ENCODE measurements around the gene STRA6. TPM values are rescaled to one million over a fixed set of nuclear protein-coding genes. Genes with fewer than 3 reads are reported as not detected.
A peak's percentile ranks its signal among the peaks of the same experiment; 100 is the strongest.

STRA6 gene
- polyA plus RNA-seq, 2 of the 4 experiments (the other 2 are of a cell fraction) = 35.0 to 70.2 TPM

DNA sequence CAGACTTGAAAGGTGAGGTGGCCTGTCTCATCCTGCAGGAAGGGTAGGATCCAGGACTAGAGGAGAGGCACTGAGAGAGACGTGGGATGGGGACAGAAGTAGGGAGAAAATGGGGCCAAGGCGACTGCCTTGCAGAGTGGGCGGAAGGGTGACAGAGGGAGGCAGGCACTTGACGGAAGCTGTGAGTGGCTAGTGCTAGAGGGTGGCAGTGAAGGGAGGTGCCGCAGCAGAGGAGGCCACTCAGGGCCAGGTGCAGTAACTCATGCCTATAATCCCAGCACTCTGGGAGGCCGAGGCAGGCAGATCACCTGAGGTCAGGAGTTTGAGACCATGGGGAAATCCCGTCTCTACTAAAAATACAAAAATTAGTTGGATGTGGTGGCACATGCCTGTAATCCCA is 40.8 kb upstream of the STRA6 start:
- CTCF ChIA-PET = interaction anchor here (1.0 kb wide), 1 partner anchor 79 kb away, joined by 3 read pairs; no protein-coding TSS in a partner anchor
- Histone ChIP-seq H3K27ac (peak overlapping the region; percentile 79 to 85; a peak in 5 of 6 replicates), H3K4me1 (peaks cover 51% of the 10 kb centered on the region), H3K4me3 (no peak overlapping the region), H3K9me3 (no peaks in the 10 kb centered on the region), H3K4me2 (no peak overlapping the region; the same call in 2 of the 3 replicates)
- FAIRE-seq (no peak), DNase-seq (ENCODE audit: low read depth in 1 of 2, low spot score in 1 of 2) (no peak), ATAC-seq (no peak)
- POLR2A ChIA-PET = no interaction called here
- 77% methylated on average over 7 of the region's 7 CpGs for WGBS (ENCODE audit: missing lambda C conversion rate)
- no peak for TF ChIP-seq POLR2A (IDR thresholded peaks at IDR 0.05; ENCODE audit: low read length)
- TF ChIP-seq SREBF2 (IDR thresholded peaks at IDR 0.05) = no peak
- TF ChIP-seq, protein P1, sequence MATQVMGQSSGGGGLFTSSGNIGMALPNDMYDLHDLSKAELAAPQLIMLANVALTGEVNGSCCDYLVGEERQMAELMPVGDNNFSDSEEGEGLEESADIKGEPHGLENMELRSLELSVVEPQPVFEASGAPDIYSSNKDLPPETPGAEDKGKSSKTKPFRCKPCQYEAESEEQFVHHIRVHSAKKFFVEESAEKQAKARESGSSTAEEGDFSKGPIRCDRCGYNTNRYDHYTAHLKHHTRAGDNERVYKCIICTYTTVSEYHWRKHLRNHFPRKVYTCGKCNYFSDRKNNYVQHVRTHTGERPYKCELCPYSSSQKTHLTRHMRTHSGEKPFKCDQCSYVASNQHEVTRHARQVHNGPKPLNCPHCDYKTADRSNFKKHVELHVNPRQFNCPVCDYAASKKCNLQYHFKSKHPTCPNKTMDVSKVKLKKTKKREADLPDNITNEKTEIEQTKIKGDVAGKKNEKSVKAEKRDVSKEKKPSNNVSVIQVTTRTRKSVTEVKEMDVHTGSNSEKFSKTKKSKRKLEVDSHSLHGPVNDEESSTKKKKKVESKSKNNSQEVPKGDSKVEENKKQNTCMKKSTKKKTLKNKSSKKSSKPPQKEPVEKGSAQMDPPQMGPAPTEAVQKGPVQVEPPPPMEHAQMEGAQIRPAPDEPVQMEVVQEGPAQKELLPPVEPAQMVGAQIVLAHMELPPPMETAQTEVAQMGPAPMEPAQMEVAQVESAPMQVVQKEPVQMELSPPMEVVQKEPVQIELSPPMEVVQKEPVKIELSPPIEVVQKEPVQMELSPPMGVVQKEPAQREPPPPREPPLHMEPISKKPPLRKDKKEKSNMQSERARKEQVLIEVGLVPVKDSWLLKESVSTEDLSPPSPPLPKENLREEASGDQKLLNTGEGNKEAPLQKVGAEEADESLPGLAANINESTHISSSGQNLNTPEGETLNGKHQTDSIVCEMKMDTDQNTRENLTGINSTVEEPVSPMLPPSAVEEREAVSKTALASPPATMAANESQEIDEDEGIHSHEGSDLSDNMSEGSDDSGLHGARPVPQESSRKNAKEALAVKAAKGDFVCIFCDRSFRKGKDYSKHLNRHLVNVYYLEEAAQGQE (IDR thresholded peaks at IDR 0.05) = no peak
- TF ChIP-seq EP300 (IDR thresholded peaks at IDR 0.05) = no peak
- TF ChIP-seq PHF8 (IDR thresholded peaks at IDR 0.05; ENCODE audit: borderline replicate concordance, low read depth) = no peak
- no peak for TF ChIP-seq EHF (CRISPR knock-in tag; IDR thresholded peaks at IDR 0.05)
- TF ChIP-seq, protein P2, sequence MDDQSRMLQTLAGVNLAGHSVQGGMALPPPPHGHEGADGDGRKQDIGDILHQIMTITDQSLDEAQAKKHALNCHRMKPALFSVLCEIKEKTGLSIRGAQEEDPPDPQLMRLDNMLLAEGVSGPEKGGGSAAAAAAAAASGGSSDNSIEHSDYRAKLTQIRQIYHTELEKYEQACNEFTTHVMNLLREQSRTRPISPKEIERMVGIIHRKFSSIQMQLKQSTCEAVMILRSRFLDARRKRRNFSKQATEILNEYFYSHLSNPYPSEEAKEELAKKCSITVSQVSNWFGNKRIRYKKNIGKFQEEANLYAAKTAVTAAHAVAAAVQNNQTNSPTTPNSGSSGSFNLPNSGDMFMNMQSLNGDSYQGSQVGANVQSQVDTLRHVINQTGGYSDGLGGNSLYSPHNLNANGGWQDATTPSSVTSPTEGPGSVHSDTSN (IDR thresholded peaks at IDR 0.05) = no peak
- TF ChIP-seq MAFK (IDR thresholded peaks at IDR 0.05; ENCODE audit: partially characterized antibody) = no peak

DNA sequence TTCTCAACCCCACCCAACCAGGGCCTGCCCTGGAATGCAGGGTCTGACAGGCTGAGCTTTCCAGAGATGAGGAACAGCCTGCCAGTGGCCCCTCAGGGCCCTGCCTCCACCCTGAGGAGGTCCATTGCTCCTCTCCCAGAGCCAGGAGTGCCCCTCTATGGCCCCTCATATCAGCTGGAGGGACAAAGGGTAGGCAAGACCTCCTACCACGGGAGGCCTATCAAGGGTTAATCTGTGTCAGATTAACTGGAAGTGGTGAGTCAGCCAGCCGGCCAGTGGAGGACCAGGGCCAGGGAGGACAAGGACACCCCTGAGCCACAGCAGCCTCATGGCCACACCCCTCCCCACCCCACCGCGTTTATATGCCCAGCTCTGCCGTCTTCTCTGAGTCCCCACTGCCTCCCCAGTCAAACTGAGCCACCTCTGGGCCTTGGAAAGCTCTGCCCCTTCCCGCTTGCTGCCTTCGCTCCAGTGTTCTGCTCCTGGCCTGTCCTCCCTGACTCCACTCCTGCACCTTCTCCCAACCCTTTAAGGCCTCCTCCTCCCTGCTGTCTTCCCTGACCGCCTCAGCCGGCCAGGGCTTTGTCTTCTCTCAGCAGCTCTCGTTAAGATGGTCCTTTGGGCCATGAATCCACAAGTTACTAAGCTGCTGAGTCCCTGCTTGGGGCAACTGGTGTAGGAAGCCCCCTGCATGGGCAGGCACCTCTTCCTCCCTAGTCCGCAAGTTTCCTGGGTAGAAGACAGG is 40.0 kb upstream of the STRA6 start:
- DNase-seq (ENCODE audit: low read depth in 1 of 2, low spot score in 1 of 2) = peak; percentile 41 to 43
- ATAC-seq = peak in 1 of 2 experiments; percentile 9; a peak in 1 of 6 replicates
- ChIA-PET CTCF (interaction anchor here (0.6 to 1.6 kb wide), 4 partner anchors 60 to 216 kb away, joined by 3 to 4 read pairs (median 3); no protein-coding TSS in a partner anchor), POLR2A (no interaction called here)
- peak overlapping the region; percentile 61 for H3K4me2 ChIP-seq
- H3K4me1 ChIP-seq = peaks cover 51% of the 10 kb centered on the region
- H3K9me3 ChIP-seq = no peaks in the 10 kb centered on the region
- H3K27ac ChIP-seq = peak overlapping the region; percentile 79 to 85
- TF ChIP-seq FOSL2 (IDR thresholded peaks at IDR 0.05) (no peak), FOSL2 (CRISPR knock-in tag; IDR thresholded peaks at IDR 0.05) (peak; percentile 39), ZFP36 (IDR thresholded peaks at IDR 0.05; ENCODE audit: borderline replicate concordance, partially characterized antibody) (peak; percentile 44), NR3C1 (IDR thresholded peaks at IDR 0.05) (no peak), NPAS2 (CRISPR knock-in tag; IDR thresholded peaks at IDR 0.05; ENCODE audit: borderline replicate concordance) (no peak), POLR2A (IDR thresholded peaks at IDR 0.05; ENCODE audit: low read length) (no peak)
- 50% methylated on average over 7 of the region's 11 CpGs for WGBS (ENCODE audit: missing lambda C conversion rate)
- no peak overlapping the region for H3K4me3 ChIP-seq
- FAIRE-seq = no peak

DNA sequence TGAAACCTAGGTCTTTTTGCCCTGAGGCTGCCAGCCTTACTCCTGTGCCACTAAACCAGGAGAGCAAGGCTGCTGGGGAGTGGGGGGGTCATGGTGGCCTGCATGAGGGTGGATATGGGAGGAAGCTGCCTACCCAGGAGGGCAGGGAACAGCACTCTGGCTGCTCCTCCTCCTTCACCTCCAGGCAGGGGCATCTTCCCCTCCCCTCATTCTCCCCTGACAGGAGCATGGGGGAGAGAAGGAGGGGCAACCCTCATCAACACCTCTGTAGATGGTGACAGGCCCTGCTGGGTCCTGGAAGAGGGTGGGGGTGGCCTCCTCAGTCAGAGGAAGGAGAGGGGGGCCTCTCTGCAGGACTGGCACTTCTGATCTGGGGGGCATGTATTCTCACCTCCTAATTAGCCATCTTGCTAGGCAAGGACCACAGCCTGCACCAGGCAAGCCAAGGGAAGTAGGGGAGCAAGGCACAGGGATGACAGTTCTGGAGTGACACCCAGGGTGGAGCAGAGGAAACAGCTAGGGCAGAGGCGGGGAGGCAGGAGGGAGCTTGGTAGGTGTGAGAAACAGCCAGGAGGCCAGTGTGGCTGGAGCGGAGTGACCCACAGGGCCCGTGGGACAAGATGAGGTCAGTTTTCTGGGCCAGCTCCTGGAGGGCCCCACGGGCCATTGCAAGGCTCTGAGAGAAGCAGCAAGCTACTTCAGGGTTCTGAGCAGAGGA is 38.5 kb upstream of the STRA6 start:
- ATAC-seq (no peak), FAIRE-seq (no peak), DNase-seq (ENCODE audit: low read depth in 1 of 2, low spot score in 1 of 2) (no peak)
- Histone ChIP-seq H3K4me1 (peaks cover 51% of the 10 kb centered on the region), H3K4me2 (peak overlapping the region; percentile 69), H3K4me3 (no peak overlapping the region), H3K9me3 (no peaks in the 10 kb centered on the region), H3K27ac (peak overlapping the region; percentile 79 to 85)
- WGBS (ENCODE audit: missing lambda C conversion rate) = 100% methylated on average over 2 of the region's 4 CpGs
- POLR2A ChIA-PET = interaction anchor here (1.4 kb wide), 1 partner anchor 41 kb away, joined by 4 read pairs; no protein-coding TSS in a partner anchor
- CTCF ChIA-PET = interaction anchor here (1.1 to 2.7 kb wide), 3 partner anchors 14 to 67 kb away, joined by 4 to 14 read pairs (median 12); no protein-coding TSS in a partner anchor
- TF ChIP-seq MAZ (IDR thresholded peaks at IDR 0.05; ENCODE audit: borderline replicate concordance, low read depth, low read length) (no peak), FOSL2 (IDR thresholded peaks at IDR 0.05) (no peak), FOSL2 (CRISPR knock-in tag; IDR thresholded peaks at IDR 0.05) (no peak), RARB (CRISPR knock-in tag; IDR thresholded peaks at IDR 0.05) (no peak), SREBF2 (IDR thresholded peaks at IDR 0.05) (no peak), EP300 (IDR thresholded peaks at IDR 0.05) (no peak), BHLHE40 (IDR thresholded peaks at IDR 0.05; ENCODE audit: low read depth, low read length) (no peak), RNF2 (IDR thresholded peaks at IDR 0.05; ENCODE audit: borderline replicate concordance, low read depth) (no peak)
- TF ChIP-seq, protein P2 (IDR thresholded peaks at IDR 0.05) = no peak
- TF ChIP-seq, protein P3, sequence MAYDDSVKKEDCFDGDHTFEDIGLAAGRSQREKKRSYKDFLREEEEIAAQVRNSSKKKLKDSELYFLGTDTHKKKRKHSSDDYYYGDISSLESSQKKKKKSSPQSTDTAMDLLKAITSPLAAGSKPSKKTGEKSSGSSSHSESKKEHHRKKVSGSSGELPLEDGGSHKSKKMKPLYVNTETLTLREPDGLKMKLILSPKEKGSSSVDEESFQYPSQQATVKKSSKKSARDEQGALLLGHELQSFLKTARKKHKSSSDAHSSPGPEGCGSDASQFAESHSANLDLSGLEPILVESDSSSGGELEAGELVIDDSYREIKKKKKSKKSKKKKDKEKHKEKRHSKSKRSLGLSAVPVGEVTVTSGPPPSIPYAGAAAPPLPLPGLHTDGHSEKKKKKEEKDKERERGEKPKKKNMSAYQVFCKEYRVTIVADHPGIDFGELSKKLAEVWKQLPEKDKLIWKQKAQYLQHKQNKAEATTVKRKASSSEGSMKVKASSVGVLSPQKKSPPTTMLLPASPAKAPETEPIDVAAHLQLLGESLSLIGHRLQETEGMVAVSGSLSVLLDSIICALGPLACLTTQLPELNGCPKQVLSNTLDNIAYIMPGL (CRISPR knock-in tag; IDR thresholded peaks at IDR 0.05; ENCODE audit: borderline replicate concordance) = no peak
- TF ChIP-seq, protein P4, sequence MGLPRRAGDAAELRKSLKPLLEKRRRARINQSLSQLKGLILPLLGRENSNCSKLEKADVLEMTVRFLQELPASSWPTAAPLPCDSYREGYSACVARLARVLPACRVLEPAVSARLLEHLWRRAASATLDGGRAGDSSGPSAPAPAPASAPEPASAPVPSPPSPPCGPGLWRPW (IDR thresholded peaks at IDR 0.05) = no peak
